ENCODE measurements around the gene ARID3A.

ARID3A gene

DNA sequence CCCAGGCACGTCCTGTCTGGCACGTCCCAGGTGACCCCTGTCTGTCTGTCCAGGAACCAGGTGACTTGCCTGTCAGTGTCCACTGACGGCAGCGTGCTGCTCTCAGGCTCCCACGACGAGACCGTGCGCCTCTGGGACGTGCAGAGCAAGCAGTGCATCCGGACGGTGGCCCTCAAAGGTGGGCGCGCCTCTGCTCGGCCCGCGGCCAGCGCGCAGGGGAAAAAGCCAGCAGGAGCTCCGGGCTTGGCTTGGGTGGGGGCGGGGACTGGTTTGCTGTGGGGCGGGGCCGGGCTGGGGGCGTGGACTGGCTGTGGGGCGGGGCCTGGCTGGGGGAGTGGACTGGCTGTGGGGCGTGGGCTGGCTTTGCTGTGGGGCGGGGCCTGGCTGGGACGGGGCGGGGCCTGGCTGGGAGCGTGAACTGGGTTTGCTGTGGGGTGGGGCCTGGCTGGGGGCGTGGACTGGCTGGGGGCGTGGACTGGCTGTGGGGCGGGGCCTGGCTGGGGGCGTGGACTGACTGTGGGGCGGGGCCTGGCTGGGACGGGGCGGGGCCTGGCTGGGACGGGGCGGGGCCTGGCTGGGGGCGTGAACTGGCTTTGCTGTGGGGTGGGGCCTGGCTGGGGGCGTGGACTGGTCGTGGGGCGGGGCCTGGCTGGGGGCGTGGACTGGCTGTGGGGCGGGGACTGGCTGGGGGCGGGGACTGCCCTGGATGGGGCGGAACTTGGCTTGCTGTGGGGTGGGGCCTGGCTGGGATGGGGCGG is 65.5 kb downstream of the ARID3A start:
- DNase-seq: peak; percentile 43 to 58 (median 52)

DNA sequence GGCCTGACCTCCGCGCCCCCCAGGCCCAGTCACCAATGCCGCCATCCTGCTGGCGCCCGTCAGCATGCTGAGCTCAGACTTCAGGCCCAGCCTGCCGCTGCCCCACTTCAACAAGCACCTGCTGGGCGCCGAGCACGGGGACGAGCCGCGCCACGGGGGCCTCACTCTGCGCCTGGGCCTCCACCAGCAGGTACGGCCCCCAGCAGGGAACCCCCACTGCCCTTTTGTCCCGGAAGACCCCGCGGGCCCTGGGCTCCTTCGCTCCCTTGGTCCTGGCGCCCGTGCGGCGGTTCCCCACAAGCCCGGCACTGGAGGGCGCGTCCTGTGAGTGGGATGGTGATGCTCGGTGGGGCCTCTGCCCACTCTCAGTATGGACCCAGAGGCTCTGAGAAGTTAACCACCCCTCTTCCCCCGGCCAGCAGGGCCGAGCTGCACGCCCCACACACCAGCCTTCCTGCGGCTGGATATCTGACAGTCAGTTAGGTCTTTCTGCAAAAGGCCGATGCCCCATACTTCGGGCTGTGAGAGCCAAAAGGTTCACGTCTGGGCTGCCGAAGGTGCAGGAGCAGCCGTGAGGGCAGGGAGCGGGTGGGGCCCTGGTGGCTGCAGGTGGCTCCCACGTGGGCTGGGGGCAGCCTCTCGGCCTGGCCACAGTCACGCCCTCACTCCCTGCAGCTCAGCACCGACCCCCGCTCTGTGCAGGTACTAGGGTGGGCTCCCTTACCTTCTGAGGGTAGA is 66.3 kb downstream of the ARID3A start:
- DNase-seq: no peak

DNA sequence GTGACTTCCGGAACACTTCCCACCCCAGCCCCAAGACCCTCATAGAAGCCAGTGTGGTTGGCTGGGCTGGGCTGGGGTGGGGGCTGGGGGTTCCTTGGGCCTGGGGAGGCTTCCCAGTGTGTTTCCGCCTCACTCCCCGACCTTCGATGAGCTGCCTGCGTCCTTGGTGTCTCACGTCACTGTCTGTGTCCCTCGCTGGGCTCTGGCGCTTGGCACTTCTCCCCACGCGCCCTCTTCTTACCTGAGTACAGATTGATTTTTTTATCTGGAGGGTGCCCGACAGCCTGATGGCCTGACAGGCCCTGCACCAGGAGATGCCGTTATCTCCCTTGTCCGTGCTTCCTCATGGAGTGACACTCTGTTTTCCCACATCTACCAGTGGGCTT is 66.8 kb downstream of the ARID3A start:
- DNase-seq: no peak

DNA sequence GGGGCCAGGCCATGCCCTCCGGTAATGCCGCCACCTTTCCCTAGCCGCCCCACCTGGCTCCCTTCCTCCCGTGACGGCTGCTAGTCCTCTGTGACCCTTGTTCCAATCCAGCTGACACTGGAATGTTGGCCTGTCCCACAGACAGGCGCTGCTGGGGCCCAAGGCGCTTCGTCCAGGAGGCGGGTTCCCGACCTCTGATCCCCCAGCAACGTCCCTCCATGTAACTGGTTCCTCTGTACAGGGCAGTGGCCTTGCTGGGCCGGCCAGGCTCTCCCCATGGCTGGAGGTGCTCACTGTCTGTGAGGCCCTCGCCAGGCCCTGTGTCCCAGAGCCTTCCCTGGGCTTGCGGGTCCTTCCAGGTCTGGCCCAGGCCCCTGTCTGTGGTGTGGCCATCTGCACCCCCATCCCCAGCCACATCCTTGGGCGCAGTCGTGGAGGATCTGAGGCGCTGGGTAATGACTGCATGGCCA is 67.6 kb downstream of the ARID3A start:
- no peak for DNase-seq

DNA sequence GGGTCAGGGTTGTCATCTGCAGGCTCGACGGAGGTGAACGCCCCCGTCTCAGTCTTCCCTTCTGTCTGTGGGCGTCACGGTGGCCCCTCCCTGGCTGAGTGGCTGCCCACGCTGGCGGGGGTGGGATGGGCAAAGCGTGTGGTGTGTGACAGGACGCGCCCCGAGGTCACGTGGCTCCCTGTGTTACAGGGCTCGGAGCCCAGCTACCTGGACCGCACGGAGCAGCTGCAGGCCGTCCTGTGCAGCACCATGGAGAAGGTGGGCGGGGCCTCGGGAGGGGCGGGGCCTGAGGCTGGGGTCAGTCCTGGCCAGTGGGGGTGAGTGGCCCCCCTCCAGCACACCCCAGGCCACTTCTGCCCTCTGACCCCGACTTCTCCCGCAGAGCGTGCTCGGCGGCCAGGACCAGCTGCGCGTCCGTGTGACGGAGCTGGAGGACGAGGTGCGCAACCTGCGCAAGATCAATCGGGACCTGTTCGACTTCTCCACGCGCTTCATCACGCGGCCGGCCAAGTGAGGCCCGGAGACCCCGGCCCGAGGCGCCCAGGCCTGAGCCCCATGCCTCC is 68.1 kb downstream of the ARID3A start:
- DNase-seq: no peak

DNA sequence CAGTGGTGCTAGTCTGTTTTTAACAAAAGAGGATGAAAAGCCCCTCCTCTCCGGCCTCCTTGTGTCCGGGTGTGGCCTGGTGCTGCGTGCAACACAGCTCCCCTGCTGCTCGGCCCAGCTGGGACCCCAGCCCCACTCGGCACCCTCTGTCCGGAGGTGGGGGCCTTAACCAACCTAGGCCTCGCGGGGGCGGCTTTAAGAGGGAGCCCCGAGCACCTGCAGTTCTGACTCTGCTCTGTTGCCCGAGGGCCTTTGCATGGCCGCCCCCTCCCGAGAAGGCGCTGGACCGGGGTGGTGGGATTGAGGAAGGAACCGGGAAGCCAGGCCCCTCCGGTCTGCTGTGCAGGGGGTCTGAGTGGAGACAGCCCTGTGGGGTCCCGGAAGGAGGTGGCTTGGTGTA is 68.7 kb downstream of the ARID3A start:
- DNase-seq: no peak

DNA sequence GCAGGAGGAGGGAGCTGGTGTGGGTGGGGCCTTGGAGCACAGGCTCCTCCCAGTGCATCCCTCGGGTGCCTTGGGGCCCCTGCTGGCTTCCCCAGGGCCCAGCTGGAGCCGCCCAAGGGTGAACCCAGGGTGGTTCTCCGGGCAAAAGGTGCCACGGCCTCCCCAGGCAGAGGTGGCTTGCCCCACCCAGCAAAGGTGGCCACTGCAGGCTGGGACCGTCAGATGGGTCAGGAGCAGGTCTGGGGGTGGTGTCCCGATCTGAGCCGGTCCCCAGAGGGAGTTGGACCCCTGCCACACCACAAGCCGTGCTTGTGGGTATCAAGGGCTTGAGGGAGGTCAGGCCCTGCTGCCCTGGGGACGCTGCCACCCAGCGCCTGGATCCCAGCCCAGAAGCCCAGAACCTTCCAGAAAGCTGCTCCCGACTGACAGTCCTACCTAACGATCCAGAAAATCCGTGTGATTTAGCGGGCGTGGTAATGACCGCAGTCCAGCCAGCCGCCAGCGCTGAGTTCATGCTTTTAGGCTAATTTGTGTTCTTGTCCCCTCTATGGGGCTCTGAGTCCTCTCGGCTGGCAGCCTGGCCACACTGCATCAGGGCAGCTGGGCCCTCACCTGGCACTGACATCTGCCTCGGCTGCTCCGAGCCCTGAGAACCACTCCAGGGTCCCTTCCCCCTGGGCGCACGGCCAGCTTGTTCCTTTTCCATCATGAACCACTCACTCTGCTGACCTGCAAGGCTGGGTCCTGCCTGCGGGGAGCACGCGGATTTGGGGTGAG is 69.4 kb downstream of the ARID3A start:
- no peak for DNase-seq

DNA sequence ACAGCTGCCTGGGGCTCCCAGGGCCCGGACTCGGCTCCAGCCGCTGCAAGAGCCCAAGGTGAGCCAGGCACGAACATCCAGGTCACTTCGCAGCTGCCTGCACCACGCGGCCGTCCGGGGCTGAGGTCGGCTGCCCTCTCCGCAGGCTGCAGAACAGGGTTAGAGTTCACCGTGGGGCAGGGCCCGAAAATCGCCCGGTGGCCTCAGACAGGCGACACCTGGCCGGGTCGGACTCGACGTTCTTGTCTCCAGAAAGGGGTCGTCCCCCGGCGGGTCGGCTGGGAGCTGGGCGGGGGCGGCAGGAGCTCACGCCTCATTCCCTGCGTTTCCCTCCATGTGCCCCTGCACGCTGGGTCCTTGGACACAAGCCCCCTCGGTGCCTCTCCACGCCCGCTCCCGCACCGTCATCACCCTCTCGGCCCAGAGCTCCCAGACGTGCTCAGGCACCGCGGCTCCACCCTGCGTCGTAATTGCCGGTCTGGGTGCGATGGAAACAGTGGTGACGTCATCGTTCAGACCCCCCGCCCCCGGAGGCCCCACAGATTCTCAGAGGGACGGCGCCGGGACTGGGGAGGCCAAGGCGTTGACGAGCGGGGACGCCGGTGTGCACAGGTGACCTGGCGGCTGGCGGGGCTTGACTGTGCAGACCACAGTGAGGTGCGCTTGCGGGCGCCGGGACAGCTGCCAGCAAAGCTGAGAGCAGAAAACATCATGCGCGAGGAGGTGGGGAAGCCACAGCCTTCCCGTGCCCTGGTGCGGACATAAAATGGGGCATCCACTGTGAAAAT is 70.4 kb downstream of the ARID3A start:
- peak in 2 of 4 experiments; percentile 34 to 39 for DNase-seq

DNA sequence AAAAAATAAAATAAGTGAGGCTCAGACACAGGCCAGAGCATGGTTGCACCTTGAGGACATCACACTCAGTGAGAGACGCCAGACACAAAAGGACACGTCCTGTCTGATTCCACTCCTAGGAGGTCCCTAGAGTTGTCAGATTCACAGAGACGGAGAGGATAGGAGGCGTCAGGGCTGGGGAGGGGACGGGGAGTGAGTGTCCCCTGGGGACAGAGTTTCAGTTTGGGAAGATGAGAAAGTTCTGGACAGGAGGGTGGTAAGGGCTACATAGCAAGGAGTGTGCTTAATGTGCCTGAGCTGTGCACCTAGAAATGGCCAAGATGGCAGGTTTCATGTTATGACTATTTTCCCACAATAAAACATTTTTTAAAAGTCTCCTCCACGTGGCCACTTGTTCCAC is 72.2 kb downstream of the ARID3A start:
- DNase-seq: no peak

DNA sequence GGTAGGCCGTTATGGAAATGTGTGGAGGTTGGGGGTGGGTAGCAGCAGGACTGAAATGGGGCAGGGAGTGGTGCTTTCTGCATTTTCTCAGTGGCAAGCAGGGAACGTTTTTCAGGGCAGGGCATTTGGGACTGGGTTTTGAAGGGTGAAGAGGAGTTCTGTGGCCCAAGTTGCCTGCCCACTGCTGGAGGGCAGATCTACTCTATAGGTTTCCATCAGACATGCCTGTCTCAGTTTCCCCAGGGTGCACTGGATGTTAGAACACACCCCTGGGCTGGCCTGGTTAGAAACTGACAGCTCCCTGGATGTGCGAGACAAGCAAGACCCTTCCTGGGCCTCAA is 73.5 kb downstream of the ARID3A start:
- DNase-seq: no peak

DNA sequence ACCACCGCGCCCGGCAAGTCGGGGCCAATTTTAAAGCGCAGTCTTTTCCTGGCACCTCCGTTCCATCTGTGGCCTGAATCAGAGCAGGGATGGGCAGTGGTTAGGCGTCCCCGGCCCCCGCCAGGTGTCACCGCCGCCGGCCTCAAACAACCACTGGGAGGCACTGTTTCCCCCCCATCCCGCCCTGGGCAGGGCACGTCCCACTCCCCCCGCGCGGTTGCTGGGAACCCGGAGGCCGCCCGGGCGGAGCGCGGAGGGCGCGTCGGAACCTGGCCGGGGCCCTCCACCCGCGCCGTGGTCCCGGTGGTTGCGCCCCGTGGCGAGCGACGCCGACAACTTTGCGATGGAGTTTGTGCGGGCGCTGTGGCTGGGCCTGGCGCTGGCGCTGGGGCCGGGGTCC is 74.3 kb downstream of the ARID3A start, which contains the start of gene GRIN3B:
Gene GRIN3B, plus strand, starts transcription at position 325 of the 400 bp plus-strand sequence. Its CDS starts 19 bp downstream, at position 344.
- peak in 1 of 4 experiments; percentile 49 for DNase-seq

DNA sequence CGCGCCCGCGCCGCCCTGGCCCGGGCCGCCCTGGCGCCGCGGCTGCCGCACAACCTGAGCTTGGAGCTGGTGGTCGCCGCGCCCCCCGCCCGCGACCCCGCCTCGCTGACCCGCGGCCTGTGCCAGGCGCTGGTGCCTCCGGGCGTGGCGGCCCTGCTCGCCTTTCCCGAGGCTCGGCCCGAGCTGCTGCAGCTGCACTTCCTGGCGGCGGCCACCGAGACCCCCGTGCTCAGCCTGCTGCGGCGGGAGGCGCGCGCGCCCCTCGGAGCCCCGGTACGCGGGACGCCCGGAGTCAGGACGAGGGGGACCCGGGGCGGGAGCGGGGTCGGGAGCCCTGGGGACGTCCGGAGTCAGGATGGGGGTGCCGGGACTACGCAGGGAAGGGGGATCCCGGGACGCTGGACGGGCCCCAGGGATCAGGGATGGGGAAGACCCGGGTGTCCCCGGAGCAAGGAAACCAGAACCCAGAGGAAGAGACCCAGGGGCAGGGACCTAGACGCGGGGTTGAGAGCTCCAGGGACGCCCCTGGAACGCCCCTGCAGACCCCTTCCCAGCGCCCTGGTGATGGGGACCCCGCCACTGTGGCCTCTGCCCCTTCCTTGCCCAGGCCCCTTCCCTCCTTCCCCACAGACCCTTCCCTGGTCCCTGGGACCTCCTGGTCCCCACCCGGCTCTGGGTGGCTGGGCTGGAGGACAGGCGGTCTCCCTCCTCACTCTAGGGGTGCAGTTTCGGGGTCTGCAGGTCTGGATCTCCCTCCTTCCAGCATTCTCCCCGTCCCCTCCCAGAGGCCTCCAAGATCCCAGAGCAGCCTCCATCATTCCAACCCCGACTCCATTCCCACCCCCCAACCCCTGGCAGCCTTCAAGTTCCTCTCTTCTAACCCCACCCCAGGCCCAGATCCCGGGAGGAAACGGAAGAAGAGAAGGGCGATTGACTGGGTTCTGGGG is 75.0 kb downstream of the ARID3A start:
- DNase-seq: no peak

DNA sequence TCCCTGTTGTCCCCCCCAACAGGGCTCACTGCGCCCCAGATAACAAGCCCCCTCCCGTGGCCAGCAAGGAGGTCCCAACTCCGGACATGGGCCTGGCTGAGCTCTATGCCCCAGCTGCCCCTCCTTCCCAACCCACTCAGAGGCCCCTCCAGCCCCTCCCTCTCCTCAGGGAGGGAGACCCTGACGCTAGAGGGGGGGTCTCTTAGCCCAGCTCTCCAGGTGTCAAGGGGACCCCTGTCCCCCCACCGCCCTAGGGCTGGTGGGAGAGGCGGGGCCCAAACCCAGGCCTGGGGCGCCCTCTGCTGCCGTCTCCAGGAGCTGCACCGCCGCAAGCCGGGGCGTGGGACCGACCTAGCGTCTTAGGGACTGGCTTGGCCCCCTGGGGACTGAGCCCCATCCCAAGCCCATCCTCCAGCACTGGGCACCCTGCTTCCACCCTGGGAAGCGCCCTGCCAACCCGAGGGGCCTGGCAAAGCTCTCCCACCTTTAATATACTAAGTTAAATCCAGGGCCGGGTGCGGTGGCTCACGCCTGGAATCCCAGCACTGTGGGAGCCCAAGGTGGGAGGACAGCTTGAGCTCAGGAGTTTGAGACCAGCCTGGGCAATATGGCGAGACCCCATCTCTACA is 75.8 kb downstream of the ARID3A start:
- peak; percentile 39 to 56 (median 48) for DNase-seq

DNA sequence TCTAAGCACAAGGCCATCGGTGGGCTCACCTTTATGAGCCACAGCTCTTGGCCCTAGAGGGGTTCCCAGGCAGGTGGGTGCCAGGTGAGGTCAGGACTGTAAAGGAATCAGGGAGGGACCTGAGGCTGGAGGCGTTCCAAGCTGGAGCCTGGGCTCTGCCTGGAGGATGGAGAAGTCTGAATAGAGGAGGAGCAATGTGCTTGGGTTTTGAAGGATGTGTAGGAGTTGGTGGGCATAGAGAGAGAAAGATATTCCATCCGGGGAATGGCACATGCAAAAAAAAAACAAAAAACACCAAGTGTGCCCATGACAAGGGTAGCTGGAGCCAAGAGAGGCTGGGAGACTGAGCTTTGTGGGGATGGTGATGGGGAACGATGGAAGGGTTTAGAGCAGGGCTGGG is 76.8 kb downstream of the ARID3A start:
- no peak for DNase-seq

DNA sequence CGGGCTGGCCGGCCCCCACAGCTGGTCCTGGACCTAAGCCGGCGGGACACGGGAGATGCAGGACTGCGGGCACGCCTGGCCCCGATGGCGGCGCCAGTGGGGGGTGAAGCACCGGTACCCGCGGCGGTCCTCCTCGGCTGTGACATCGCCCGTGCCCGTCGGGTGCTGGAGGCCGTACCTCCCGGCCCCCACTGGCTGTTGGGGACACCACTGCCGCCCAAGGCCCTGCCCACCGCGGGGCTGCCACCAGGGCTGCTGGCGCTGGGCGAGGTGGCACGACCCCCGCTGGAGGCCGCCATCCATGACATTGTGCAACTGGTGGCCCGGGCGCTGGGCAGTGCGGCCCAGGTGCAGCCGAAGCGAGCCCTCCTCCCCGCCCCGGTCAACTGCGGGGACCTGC is 77.4 kb downstream of the ARID3A start:
- no peak for DNase-seq

DNA sequence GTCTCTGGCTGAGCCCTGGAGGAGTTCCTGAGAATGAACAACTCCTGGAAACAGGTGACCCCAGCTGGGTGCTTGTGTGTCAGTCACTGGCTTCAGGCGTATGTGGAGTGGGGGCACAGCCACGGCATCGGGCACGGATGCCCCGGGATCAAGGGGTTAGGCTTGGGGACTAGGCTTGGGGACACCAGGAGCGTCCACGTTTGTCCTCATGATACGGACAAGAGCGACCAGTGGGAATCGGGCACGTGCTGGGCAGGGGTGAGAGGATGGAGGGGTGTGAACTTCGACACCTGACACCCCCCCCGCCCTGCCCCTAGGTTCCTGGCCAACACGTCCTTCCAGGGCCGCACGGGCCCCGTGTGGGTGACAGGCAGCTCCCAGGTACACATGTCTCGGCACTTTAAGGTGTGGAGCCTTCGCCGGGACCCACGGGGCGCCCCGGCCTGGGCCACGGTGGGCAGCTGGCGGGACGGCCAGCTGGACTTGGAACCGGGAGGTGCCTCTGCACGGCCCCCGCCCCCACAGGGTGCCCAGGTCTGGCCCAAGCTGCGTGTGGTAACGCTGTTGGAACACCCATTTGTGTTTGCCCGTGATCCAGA is 78.5 kb downstream of the ARID3A start:
- no peak for DNase-seq

DNA sequence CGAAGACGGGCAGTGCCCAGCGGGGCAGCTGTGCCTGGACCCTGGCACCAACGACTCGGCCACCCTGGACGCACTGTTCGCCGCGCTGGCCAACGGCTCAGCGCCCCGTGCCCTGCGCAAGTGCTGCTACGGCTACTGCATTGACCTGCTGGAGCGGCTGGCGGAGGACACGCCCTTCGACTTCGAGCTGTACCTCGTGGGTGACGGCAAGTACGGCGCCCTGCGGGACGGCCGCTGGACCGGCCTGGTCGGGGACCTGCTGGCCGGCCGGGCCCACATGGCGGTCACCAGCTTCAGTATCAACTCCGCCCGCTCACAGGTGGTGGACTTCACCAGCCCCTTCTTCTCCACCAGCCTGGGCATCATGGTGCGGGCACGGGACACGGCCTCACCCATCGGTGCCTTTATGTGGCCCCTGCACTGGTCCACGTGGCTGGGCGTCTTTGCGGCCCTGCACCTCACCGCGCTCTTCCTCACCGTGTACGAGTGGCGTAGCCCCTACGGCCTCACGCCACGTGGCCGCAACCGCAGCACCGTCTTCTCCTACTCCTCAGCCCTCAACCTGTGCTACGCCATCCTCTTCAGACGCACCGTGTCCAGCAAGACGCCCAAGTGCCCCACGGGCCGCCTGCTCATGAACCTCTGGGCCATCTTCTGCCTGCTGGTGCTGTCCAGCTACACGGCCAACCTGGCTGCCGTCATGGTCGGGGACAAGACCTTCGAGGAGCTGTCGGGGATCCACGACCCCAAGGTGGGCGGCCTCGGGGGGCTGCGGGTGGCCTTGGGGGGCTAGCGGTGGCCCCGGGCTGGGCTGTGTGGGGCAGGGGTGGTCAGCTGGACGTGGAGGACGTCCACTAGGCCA is 79.2 kb downstream of the ARID3A start:
- DNase-seq: no peak

DNA sequence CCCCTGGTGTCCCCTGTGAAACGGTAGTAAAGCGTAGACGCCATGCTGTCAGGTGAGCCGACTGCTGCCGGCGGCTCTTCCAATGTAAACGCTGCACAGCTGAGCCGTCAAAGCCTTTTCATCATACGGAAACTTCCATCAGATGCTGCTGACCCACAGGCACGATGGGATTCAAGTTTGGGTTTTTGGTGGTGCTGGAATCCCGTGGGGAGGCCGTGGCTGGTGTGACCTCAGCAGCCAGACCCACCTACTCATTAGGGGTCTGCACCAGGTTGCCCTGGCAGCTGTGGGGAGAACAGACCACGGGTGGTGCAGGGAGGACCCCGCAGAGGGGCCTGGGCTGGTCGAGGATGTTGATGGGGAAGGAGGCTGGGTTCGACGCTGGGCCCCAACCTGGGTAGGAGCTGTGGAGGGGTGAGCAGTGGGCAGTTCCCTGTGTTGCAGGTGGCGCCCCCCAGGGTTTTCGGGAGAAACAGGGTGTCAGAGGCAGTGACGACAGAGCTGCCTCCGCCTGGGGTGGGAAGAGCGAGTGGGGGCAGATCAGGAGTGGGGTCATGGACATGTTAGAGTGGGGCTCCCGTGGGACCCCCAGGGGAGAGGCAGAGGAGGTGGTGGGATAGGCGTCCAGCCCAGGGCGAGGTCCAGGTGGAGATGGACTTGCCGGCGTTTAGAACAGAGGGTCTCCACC is 81.0 kb downstream of the ARID3A start:
- no peak for DNase-seq
